CD4-positive, CD25-positive, alpha-beta regulatory T cell (primary cell): ENCODE measurements around the gene ATF6. TPM values are rescaled to one million over a fixed set of nuclear protein-coding genes. Genes with fewer than 3 reads are reported as not detected.

Experiments
- ATAC-seq, 2 donors: fragments of 150-1000 bp; cut with Tn5 transposase; one replicate each; pipeline ENCODE4 v1.10.0; 2021; ENCODE audit warnings: low read depth in 2 of 2, moderate number of reproducible peaks in 2 of 2, moderate library complexity in 1 of 2
- DNase-seq, 3 donors: peaks; one replicate each; pipeline versions ENCODE4 v3.0.0 to v3.0.0-alpha.2; 2012 to 2022; ENCODE audit warnings: mixed read lengths in 1 of 3
- H3K27ac ChIP-seq: one replicate; pipeline ENCODE4 v1.7.0; 2013; ENCODE audit warnings: mild to moderate bottlenecking, low read length; ENCODE audit not compliant: insufficient read depth, poor library complexity, severe bottlenecking
- H3K27me3 ChIP-seq: one replicate; pipeline ENCODE4 v1.7.0; 2013; ENCODE audit warnings: low read length; ENCODE audit not compliant: control insufficient read depth, insufficient read depth
- H3K36me3 ChIP-seq: one replicate; pipeline ENCODE4 v1.7.0; 2013; ENCODE audit warnings: mild to moderate bottlenecking, low read length, moderate library complexity; ENCODE audit not compliant: control insufficient read depth, insufficient read depth
- H3K4me1 ChIP-seq: 2 replicates; pipeline ENCODE4 v1.7.0; 2013; ENCODE audit warnings: mild to moderate bottlenecking, low read length; ENCODE audit not compliant: insufficient read depth, control insufficient read depth, poor library complexity, severe bottlenecking
- H3K4me3 ChIP-seq: one replicate; pipeline ENCODE4 v1.7.0; 2013; ENCODE audit warnings: low read depth, mild to moderate bottlenecking, low read length, moderate library complexity
- H3K9me3 ChIP-seq, 2 experiments: 1 replicate in 1 of 2; 2 replicates in 1 of 2; pipeline ENCODE4 v1.7.0; 2013; ENCODE audit warnings: low read length in 2 of 2, mild to moderate bottlenecking in 1 of 2, moderate library complexity in 1 of 2; ENCODE audit not compliant: control insufficient read depth in 2 of 2
- H3K27ac Mint-ChIP-seq, 3 donors: one replicate each; pipeline ENCODE4 v1.8.0; 2020 to 2022; ENCODE audit warnings: mild to moderate bottlenecking in 3 of 3, mixed read lengths in 3 of 3, moderate library complexity in 2 of 3
- H3K27me3 Mint-ChIP-seq: one replicate; pipeline ENCODE4 v1.8.0; 2022; ENCODE audit warnings: mild to moderate bottlenecking, mixed read lengths
- H3K36me3 Mint-ChIP-seq: one replicate; pipeline ENCODE4 v1.8.0; 2020; ENCODE audit warnings: mixed read lengths
- H3K4me1 Mint-ChIP-seq, 4 donors: one replicate each; pipeline ENCODE4 v1.8.0; 2020 to 2022; ENCODE audit warnings: mixed read lengths in 4 of 4, mild to moderate bottlenecking in 1 of 4
- H3K4me3 Mint-ChIP-seq, 4 donors: one replicate each; pipeline ENCODE4 v1.8.0; 2020 to 2022; ENCODE audit warnings: mild to moderate bottlenecking in 4 of 4, mixed read lengths in 4 of 4, moderate library complexity in 3 of 4
- H3K9me3 Mint-ChIP-seq, 7 donors: one replicate each; pipeline ENCODE4 v1.8.0; 2020 to 2022; ENCODE audit warnings: mixed read lengths in 7 of 7, mild to moderate bottlenecking in 3 of 7, moderate library complexity in 2 of 7
- polyA plus RNA-seq, 4 donors: library from polyadenylated mRNA; unstranded; fragments of 300-500 nt; fragmentation: Illumina TruSeq; gene quantifications; one replicate each; pipeline ENCODE4 v1.2.3, GENCODE V29; 2021
- total RNA-seq: library from RNA; stranded (reverse); gene quantifications from one replicate; pipeline ENCODE4 v1.2.3, GENCODE V29; 2022

Gene ATF6
- total RNA-seq, result 17.8 TPM
- 10 to 100 TPM; 13.5 to 16.5 (median 14.9) TPM for polyA plus RNA-seq

DNA sequence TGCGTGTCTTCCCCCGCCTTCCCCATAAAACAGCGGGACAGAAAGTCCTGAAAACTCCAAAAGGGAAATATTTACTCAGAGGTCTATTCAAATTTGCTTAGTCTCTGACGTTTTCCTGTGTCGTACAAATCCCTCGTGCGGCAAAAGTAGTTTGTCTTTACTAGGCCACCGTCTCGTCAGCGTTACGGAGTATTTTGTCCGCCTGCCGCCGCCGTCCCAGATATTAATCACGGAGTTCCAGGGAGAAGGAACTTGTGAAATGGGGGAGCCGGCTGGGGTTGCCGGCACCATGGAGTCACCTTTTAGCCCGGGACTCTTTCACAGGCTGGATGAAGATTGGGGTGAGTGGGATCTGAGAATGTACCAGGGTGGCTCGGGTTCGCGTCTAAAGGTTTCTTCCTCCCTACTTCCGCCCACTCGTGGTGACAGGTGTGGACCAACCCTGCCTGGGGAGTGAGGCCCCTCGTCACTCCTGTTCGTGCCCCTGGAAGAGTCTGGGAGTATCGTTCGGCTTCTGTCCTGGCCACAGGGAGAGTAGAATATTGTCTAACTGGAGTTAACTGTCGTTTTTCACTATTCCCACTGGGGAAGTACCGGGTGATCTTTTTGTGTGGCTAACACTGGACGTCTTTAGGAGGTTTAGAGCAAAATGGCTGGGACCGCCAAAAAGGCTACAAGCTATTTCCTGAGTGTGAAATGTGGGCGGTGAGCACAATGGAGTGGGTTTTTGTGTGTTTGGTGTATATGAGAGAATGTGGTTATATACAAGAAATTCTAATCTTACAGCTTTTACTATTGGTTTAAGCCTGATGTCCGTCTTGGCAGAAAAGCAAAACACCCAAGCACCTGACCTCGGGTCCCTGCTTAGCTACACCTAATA lies at the start of gene ATF6:
TSS of gene ATF6 (plus strand) at position 219 of the 880 bp plus-strand sequence. CDS start at position 260, 41 bp downstream.
- peaks cover 49% of the 10 kb centered on the region for H3K4me1 ChIP-seq
- ATAC-seq (peak; percentile 69 to 75), DNase-seq (peak; percentile 63 to 91 (median 81))
- H3K4me3 ChIP-seq, result peak within 1 kb of the TSS; percentile 99
- H3K4me3 Mint-ChIP-seq, result peak within 1 kb of the TSS; percentile 95 to 100 (median 98)
- H3K36me3 Mint-ChIP-seq, result no peaks in the 10 kb centered on the region
- H3K9me3 ChIP-seq, result no peaks in the 10 kb centered on the region
- H3K27ac Mint-ChIP-seq, result peak within 1 kb of the TSS; percentile 98 to 99 (median 99)
- peaks cover 0 to 1% (median 0%) of the 10 kb centered on the region in 7 donors for H3K9me3 Mint-ChIP-seq
- H3K27me3 Mint-ChIP-seq, result peaks cover 5% of the 10 kb centered on the region
- peak within 1 kb of the TSS; percentile 78 for H3K27ac ChIP-seq
- H3K27me3 ChIP-seq, result no peaks in the 10 kb centered on the region
- peaks cover 23 to 51% (median 38%) of the 10 kb centered on the region in 4 donors for H3K4me1 Mint-ChIP-seq
- no peaks in the 10 kb centered on the region for H3K36me3 ChIP-seq

DNA sequence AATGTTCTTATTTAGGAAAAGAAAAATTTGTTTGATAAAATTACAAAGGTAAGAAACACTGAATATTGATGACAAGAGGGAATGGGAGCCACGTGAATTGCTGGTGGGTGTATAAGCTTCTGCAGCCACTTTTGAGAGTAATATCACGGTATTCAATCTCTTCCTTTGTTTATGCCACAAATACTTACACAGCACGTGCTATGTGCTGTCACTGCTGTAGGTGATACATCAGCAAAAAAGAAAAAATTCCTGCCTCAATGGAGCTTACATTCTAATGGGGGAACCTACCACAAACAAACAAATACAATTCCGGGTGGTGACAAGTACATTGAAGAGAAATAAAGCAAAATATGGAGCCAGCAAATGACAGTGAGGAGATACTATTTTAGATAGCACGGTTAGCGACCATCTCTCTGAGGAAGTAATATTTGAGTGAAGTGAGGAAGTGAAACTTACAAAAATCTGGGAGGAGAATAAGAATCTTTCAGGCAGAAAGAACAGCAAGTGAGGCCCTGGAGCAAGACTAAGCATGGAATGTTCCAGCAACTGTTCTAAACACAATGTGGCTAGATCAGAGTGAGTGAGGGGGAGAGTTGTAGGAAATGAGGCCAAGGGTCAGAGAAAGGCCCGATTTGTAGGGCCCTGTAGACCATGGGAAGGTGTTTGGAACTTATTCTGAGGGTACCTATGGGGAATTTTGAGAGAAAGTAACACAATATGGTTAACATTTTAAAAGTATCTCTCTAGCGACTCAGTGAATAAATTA lies 47.4 kb upstream of the ATF6 start:
- Mint-ChIP-seq H3K4me3 (no peak overlapping the region), H3K27me3 (peaks cover 60% of the 10 kb centered on the region), H3K4me1 (peaks cover 0 to 5% (median under 1%) of the 10 kb centered on the region in 4 donors), H3K36me3 (no peaks in the 10 kb centered on the region), H3K27ac (no peak overlapping the region), H3K9me3 (peaks cover 0 to 2% (median 0%) of the 10 kb centered on the region in 7 donors)
- Histone ChIP-seq H3K27ac (no peak overlapping the region), H3K4me1 (no peaks in the 10 kb centered on the region), H3K4me3 (no peak overlapping the region), H3K36me3 (no peaks in the 10 kb centered on the region), H3K27me3 (peaks cover 12% of the 10 kb centered on the region), H3K9me3 (no peaks in the 10 kb centered on the region)
- no peak for DNase-seq
- ATAC-seq, result no peak

- Histone ChIP-seq H3K27ac (no peak overlapping the region), H3K9me3 (no peaks in the 10 kb centered on the region), H3K4me3 (no peak overlapping the region), H3K36me3 (no peaks in the 10 kb centered on the region), H3K27me3 (peaks cover 12% of the 10 kb centered on the region), H3K4me1 (no peaks in the 10 kb centered on the region)
- no peak for ATAC-seq
- no peak for DNase-seq
- no peak overlapping the region for H3K4me3 Mint-ChIP-seq
- peaks cover 0 to 5% (median under 1%) of the 10 kb centered on the region in 4 donors for H3K4me1 Mint-ChIP-seq
- peaks cover 66% of the 10 kb centered on the region for H3K27me3 Mint-ChIP-seq
- peaks cover 0 to 2% (median 0%) of the 10 kb centered on the region in 7 donors for H3K9me3 Mint-ChIP-seq
- H3K36me3 Mint-ChIP-seq, result no peaks in the 10 kb centered on the region
- no peak overlapping the region for H3K27ac Mint-ChIP-seq
These were observed 46.9 kb upstream of the ATF6 start for GRCh38 chr1:161719325-161719611.

GRCh38 chr1:161720422-161720821 lies 45.7 kb upstream of the ATF6 start:
- Histone ChIP-seq H3K27ac (no peak overlapping the region), H3K4me3 (no peak overlapping the region), H3K4me1 (peaks cover under 1% of the 10 kb centered on the region), H3K27me3 (peaks cover 15% of the 10 kb centered on the region), H3K36me3 (no peaks in the 10 kb centered on the region), H3K9me3 (no peaks in the 10 kb centered on the region)
- Mint-ChIP-seq H3K9me3 (peaks cover 0 to 4% (median 0%) of the 10 kb centered on the region in 7 donors), H3K36me3 (no peaks in the 10 kb centered on the region), H3K4me1 (peaks cover 0 to 7% (median 3%) of the 10 kb centered on the region in 4 donors), H3K27me3 (peaks cover 70% of the 10 kb centered on the region), H3K27ac (no peak overlapping the region), H3K4me3 (no peak overlapping the region)
- DNase-seq (no peak), ATAC-seq (no peak)

DNA sequence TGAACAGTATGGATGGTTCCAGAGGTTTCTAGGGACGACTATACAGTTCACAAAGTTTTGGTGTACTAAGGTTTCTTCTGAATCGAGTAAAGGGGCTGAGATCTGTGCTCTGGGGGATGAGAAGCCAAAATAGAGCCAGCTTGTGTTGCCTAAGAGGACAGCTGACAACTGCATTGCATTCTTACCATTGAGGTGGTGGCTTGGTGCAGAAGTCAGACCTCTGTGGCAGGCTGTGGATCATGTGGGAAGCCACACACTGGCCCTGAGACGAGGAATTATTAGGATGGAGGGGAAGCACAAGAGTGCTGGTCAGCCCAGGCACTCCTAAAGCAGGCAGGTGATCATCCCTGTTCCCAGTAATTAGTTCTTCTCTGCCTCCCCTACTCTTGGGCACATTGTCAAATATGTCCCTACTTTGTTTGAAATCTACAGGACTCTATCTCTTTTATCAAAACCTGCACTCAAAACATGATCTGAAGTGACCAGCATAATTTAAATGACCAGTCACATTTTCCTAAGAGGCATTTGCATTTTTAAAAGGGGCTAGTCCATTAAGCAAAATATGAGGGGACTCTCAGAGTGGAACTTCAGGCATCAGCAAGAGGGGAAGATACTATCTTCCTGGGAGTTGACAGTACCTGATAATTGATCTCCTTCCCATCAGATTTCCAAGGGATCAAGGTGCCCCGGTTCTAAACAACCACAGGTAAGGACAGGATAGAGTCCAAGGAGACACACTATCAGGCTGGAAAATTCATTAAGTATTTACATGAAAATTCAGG lies 45.0 kb upstream of the ATF6 start, which contains the start of gene FCRLB:
TSS of gene FCRLB (plus strand) at position 589 of the 782 bp plus-strand sequence. CDS start 1,129 bp downstream, outside the sequence.
- Histone ChIP-seq H3K4me1 (peaks cover 8% of the 10 kb centered on the region), H3K27me3 (peaks cover 15% of the 10 kb centered on the region), H3K27ac (no peak within 1 kb of the TSS), H3K9me3 (no peaks in the 10 kb centered on the region), H3K4me3 (no peak within 1 kb of the TSS), H3K36me3 (no peaks in the 10 kb centered on the region)
- Mint-ChIP-seq H3K27me3 (peaks cover 75% of the 10 kb centered on the region), H3K9me3 (peaks cover 0 to 4% (median 0%) of the 10 kb centered on the region in 7 donors), H3K27ac (no peak within 1 kb of the TSS), H3K4me3 (peak within 1 kb of the TSS in 1 of 4 donors; percentile 9), H3K36me3 (no peaks in the 10 kb centered on the region), H3K4me1 (peaks cover 0 to 14% (median 9%) of the 10 kb centered on the region in 4 donors)
- ATAC-seq (no peak), DNase-seq (no peak)

DNA sequence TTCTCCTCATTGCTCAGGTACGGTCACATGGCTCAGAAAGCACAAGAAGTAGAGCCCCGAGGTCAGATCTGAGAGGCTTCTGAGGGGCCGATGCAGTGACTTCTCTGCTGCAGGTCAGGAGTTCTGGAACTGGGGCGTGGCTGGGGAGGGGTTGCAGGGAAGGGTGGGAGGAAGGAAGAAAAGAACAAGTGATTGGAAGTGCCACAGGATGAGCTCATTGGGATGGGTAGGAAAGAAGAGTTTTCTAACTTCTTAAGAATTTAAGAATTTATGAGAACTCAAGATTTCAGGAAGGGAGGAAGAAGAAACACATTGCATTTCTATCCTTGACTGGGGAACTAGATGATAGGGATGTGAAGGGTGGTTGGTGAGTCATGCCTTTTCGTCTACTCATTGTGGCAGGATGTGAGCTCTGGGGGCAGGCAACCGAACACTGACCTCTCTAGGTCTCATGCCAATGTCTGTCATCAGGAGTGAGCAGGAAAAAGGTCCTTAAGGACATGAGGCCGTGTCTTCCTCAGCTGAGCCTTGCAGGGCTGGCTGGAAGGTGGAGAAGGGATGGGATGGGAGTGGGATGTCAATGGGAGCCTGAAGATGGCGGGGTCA lies 44.3 kb upstream of the ATF6 start:
- H3K27me3 ChIP-seq, result peaks cover 10% of the 10 kb centered on the region
- H3K27ac Mint-ChIP-seq, result no peak overlapping the region
- H3K36me3 Mint-ChIP-seq, result no peaks in the 10 kb centered on the region
- no peak overlapping the region for H3K4me3 ChIP-seq
- no peaks in the 10 kb centered on the region for H3K9me3 ChIP-seq
- no peaks in the 10 kb centered on the region for H3K36me3 ChIP-seq
- H3K4me1 Mint-ChIP-seq, result peaks cover 0 to 15% (median 10%) of the 10 kb centered on the region in 4 donors
- peaks cover 0 to 4% (median 0%) of the 10 kb centered on the region in 7 donors for H3K9me3 Mint-ChIP-seq
- H3K27me3 Mint-ChIP-seq, result peaks cover 77% of the 10 kb centered on the region
- ATAC-seq (no peak), DNase-seq (no peak)
- H3K4me1 ChIP-seq, result peaks cover 11% of the 10 kb centered on the region
- H3K4me3 Mint-ChIP-seq, result peak overlapping the region in 1 of 4 donors; percentile 9
- no peak overlapping the region for H3K27ac ChIP-seq

GRCh38 chr1:161722406-161722805 lies 43.7 kb upstream of the ATF6 start:
- H3K27ac Mint-ChIP-seq, result no peak overlapping the region
- peaks cover 15% of the 10 kb centered on the region for H3K4me1 ChIP-seq
- H3K27me3 Mint-ChIP-seq, result peaks cover 73% of the 10 kb centered on the region
- no peak overlapping the region for H3K27ac ChIP-seq
- H3K4me1 Mint-ChIP-seq, result peaks cover under 1 to 16% (median 10%) of the 10 kb centered on the region in 4 donors
- H3K9me3 ChIP-seq, result no peaks in the 10 kb centered on the region
- ATAC-seq, result no peak
- H3K4me3 ChIP-seq, result no peak overlapping the region
- no peak for DNase-seq
- no peaks in the 10 kb centered on the region for H3K36me3 ChIP-seq
- no peaks in the 10 kb centered on the region for H3K36me3 Mint-ChIP-seq
- H3K27me3 ChIP-seq, result peaks cover 10% of the 10 kb centered on the region
- H3K4me3 Mint-ChIP-seq, result no peak overlapping the region
- peaks cover 0 to 2% (median 0%) of the 10 kb centered on the region in 7 donors for H3K9me3 Mint-ChIP-seq
